HG02970 (cell line): Measurements from ENCODE around the gene NSD2.

ENCODE experiments used
- ATAC-seq: cut with Tn5 transposase; IDR thresholded peaks from one replicate; pipeline ENCODE4 v1.9.1; 2021; ENCODE audit warnings: mild to moderate bottlenecking, moderate library complexity, moderate number of reproducible peaks; ENCODE audit not compliant: unreplicated experiment, low FRiP score

NSD2 gene

DNA sequence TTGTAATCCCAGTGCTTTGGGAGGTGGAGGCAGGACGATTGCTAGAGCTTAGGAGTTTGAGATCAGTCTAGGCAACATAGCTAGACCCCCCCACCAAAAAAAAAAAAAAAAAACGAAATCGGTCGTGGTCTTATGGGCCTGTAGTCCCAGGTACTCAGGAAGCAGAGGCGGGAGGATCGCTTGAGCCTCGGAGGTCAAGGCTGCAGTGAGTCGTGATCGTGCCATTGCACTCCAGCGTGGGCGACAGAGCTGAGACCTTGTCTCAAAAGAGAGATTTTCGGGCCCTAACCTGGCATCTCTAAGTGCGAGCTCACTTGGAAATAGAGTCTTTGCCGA lies 8.3 kb upstream of the NSD2 start:
- ATAC-seq: no peak

DNA sequence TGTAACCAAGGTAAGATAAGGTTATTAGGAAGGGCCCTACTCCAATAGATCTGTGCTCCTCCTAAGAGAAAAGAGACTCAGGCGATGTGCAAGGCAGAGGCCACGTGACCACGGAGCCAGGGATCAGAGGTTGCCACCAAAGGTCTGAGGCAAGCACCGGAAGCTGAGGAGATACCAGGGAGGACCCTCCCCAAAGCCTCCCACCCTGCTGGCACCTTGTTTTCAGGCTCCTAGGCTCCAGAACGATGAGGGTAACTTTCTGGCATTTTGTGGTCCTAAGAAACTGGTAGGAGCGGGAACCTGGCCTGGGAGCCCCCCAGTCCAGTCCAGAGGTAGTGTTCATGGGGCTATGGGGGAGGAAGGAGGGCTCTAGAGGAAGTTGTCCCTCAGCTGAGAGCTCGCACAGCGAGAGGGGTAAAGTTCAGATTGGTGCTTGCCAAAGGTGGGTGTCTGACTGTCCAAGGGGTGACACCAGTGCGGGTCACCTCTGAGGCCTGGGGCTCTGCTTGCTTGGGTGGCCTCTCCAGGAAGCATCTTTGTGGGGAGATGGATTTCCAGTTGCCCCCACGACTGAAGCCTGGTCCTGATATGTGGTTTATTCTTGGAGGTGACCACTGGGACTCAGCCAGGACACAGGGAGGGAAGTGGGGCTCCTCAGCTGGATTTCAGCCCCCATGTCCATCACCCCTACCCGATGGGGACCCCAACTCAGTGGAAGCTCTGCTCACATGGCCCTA lies 7.7 kb upstream of the NSD2 start:
- ATAC-seq: no peak

DNA sequence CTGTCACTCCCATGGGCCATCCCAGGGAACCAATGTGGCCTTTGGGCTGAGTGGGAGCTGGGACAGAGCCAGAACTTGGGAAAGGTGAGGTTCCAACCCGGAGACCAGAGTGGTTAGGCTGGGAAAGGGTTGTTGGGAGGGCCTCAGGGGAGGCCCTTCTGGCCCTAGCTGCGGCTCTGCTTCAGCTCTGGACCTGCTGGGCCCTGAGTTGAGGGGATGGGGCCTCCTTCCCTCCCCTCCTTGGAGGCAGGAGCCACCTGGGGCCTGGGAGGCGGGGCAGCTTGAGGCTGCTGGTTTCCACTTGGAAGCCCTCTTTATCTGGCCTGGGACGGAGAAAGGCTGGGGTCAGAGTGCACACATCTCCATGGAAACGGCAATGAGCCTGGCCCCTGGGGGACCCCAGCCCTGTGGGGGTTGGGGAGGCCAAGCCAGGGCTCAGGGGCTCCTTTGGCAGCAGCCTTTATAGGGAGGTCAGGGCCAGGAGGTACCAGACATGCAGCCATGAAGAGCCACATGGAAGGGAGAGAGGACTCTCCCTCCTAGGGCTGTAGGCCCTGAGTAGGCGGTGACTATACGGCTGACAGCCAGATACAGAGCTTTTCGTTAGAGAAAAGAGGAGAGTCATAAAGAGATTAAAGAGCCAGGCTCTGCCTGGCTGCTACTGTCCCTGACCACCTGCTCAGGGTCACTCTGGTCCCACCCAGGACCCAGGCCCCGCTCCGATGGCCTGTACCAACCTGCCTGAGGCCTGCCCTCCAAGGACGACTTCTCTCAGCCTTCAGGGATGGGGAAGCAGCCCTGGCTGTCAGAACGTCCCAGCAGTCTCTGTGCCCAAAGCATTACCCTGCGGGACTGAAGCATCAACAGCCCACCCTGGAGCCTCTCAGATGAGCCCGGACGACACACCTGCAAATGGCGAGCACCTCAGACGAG lies 6.9 kb upstream of the NSD2 start:
- no peak for ATAC-seq

DNA sequence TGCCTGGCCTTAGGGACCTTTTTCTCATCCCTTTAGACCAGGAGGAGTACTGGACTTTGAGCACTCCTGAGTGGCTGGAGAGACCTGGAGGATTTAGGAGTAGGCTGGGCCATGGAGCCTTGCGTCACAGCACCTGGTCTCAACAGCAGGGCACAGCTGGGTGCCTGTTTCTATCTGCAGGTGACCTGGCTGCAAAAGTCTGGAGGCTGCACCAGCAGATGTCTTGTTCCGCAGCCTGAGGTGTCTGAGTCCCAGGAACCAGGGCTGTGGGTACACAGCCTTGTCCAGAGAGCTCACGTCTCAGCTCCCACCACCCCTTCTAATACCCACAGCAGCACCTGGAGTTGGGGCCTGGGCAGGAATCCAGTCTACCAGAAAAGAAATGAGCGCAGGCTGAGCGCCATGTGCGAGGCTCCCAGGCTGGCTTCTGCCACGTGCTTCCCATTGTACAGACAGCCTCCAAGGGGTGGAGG lies 5.0 kb upstream of the NSD2 start:
- ATAC-seq: no peak

DNA sequence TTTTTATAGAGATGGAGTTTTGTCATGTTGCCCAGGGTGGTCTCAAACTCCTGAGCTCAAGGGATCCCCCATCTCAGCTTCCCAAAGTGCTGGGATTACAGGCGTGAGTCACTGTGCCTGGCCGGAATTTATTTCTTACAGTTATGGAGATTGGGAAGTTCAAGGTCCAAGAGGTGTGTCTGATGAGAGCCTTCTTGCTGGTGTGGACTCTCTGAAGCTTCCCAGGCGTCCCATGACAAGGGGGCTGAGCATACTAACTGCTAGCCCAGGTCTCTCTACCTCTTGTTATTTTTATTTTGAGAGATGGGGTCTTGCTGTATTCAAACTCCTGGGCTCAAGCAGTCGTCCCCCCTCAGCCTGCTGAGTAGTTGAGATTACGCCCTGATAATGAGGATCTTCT lies 2.9 kb upstream of the NSD2 start:
- ATAC-seq: no peak

DNA sequence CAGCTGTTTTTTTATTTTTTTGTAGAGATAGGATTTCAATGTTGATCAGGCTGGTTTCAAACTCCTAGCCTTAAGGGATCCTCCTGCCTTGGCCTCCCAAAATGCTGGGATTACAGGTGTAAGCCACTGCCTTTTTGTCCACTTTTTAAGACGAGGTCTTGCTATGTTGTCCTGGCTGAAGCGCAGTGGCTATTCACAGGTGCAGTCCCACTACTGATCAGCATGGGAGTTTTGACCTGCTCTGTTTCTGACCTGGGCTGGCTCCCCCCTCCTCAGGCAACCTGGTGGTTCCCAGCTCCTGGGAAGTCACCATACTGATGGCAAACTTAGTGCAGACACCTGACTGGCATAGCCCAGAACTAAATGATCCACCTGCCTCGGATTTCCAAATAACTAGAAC lies 2.3 kb upstream of the NSD2 start:
- ATAC-seq: no peak

DNA sequence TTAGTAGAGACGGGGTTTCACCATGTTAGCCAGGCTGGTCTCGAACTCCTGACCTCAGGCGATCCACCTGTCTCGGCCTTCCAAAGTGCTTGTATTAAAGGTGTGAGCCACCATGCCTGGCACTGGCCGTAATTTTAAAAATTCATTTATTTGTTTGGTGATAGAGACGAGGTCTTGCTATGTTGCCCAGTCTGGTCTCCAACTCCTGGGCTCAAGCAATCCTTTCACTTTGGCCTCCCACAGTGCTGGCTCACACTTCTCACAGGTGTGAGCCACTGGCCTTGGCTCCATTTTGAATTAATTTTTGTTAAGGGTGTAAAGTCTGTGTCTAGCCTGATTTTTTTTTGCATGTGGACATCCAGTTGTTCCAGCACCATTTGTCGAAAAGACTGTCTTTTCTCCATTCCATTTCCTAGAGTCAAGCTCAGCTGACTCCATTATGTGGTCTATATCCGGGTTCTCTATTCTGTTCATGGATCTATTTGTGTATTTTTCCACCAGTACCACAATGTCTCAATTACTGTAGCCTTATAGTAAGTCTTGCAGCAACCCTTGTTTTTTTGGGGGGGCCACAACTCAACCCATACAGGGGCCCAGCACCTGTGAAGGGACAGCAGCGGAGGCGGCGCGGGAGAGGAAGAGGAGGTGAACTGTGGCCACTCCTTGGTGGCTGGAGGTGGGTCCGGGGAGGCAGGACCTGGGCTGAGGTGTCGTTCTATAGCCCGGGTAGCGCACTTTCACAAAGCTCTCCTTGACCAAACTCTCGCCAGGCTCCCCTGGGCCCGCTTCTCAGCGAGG lies 1.5 kb upstream of the NSD2 start:
- no peak for ATAC-seq

DNA sequence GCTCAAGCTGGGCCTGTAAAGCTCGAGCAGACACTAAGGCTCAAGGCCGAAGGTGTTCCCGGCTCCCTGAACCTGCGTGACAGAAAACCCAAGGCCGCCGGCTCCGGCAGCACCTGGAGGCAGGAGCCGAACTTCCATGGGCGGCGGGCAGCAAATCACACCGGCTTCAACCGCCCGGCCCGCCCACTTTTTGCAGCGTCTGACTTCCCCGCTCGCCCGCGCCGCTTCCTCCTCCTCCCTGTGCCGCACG lies 940 bp upstream of the NSD2 start:
- ATAC-seq: peak; percentile 38

DNA sequence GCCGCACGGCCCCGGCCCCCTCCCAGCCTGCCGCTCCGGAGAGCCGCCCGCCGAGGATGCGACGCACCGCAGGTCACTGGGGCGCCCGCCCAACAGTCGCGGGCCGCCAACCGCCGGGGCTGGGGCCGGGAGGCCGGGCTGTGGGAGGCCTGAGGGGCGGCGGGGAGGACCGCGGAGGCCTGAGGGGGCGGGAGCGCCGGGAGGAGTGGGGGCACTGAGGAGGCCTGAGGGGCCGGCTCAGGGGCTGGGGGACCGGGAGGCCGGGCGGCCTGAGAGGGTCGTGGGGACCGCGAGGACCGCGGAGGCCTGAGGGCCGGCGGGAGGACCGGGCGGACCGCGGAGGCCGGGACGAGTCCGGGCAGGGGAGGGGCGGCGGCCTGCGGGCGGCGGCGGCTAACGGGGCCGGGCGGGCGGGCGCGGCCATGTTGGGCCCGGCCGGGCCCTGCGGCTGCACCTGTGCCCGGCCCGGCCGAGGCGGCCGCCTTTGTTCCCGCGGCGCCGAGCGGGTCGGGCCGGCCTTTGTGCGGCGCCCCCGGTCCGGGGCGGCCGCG lies 353 bp downstream of the NSD2 start:
- ATAC-seq: no peak

DNA sequence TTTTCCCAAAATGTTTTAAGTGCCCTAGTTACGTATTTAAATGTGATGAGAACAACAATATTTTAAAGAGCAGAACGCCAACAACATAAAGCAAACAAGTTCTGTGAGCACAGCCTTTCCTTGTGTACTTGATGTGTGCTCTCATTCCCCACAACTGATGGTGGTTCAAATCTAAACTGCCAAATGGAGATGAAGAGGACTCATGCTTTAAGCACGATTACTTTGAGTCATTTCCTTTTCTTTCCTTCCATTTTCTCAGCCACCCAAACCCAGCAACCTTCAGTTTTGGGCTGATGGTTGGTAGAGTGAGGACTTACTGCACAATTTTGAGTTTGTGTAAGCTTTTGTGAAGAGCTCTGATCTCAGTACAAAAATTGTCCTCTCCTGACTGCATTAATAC lies 1.7 kb downstream of the NSD2 start:
- no peak for ATAC-seq

DNA sequence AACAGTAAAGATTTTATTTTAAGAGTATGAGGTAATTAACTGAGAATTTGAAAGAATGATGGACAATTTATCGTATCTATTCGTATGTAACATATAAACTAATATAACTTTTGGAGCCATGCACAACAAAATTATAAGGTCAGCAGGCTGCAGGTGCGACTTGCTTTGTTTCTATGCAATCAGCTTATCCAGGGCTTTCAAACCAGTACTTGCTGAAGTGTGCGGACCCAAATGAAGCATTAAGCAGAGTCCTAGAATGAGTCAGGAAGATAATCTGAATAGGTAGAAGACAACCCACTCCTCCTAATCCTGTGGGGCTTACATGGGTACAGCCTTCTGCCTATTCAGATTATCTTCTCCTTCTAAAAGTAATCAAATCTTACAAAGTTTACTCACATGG lies 2.1 kb downstream of the NSD2 start:
- no peak for ATAC-seq

DNA sequence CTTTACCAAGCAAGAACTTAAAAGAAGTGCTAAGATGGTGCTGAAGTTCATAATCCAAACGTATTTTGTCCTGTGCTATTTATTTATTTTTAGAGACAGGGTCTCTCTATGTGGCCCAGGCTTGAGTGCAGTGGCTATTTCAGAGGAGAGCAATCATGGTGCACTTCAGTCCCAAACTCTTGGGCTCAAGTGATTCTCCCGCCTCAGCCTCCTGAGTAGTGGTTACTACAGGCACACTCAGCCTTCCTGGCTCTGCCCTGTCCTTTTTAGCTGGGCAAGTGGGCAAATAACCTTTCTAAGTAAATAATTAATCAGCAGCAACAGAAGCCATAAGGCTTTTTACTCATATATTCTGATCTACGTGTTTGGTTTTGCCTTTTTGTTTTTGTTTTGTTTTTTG lies 2.6 kb downstream of the NSD2 start:
- no peak for ATAC-seq

DNA sequence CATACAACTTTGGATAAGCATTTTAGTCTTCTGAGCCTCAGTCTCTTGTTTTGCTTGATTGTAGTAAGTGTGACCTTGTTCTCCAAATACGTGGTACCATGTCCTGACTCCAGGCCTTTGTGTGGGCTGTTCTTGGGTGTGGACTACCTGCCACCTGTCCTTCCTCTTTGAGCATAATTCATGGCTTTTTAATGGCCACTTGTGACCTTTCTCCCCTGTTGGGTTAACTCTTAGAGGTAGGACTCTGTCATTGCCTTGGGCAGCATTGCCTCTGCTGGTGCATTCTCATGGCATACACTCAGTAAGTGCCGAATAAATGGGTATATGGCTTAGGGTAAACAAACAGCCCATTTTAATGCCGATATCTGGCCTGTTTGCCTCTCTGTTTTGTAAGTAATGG lies 3.0 kb downstream of the NSD2 start:
- ATAC-seq: no peak

DNA sequence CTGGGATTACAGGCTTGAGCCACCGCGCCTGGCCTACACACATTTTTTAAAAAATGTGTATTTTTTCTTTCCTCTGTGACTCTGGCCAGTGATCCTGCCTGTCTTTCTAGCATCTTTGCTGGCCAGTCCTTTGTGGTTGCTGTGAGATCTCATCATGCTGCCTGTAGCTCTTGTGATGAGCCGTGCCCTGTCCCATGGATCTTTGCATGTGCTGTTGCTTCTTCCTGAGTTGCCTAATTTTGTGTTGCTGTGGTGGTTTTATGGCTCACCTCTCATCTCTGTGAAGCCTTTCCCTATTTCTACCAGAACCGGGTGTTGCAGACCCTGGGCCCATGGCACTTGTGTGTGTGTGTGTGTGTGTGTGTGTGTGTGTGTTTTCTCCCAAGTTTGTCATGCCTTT lies 8.3 kb downstream of the NSD2 start:
- ATAC-seq: no peak

DNA sequence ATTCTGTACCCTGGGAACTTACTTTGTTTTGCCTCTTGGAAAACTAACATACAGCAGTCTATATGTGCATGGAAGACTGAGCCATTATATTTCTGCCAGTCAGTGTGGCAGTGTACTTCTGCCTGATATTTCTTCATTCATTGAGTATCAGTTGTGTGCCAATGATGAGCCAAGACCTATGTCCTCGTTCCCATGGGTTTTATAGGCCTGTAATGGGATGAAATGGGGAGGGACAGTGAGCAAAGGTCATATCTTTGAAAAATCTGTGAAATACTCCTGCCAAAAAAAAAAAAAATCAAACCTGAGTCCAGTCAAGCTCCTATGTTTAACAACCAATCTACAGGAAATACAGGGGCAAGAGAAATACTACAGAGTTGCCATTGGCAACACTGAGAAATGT lies 9.1 kb downstream of the NSD2 start:
- no peak for ATAC-seq

DNA sequence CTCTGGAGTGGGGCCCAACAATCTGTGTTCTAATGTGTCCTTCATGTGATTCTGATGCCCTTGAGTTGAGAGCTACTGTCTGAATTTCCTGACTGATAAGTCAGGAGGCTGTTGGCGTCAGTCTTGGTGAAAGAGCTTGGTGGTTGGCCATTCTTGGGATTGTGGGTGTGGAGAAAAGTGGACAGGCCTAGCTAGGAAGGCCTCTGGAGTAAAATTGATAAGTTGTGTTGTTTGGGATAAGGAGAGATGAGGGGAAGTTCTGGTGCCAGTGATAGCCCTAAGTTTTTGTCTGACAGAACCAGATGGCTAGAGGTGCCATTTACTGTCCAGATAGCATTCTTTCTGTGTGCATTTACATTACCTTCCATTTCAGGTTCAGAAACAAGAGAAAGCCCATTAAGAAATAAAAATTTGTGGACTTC lies 11.7 kb downstream of the NSD2 start:
- no peak for ATAC-seq

DNA sequence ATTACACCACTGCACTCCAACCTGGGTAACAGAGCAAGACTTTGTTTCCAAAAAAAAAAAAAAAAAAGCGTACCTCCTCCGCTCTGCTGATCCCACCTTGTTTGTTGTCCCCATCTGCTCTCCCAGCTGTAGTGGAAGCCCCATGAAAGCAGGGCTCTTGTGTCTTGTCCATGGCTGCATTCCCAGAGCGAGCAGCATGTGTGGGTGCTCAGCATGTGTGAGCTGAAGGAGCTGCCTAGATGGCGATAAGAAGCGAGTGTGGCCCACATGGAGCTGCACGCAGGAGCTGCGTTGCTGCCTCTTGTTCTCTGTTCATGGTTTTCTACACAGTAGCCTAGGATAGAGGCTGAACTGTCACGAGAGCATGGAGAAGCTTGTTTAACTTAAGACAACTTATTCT lies 12.4 kb downstream of the NSD2 start:
- ATAC-seq: no peak

DNA sequence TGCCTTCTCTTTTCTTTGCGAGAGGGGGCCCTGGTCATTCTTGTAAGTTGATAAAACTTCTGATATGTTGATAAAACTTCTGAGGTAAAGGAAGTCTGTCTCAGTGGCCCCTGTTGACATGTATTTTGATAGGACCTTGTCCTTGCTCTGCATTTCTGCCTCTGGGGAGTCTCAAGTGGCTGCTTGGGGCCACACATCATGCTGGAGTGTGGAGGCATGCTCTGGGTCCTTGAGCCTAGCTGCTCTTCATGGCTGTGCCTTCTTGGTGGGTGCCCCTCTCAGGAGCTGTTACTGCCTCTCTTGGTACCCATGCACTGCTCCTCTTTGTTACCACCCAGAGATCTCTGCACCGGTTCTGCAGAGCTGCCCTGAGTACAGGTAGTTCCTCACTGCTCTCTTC lies 14.2 kb downstream of the NSD2 start:
- ATAC-seq: no peak

DNA sequence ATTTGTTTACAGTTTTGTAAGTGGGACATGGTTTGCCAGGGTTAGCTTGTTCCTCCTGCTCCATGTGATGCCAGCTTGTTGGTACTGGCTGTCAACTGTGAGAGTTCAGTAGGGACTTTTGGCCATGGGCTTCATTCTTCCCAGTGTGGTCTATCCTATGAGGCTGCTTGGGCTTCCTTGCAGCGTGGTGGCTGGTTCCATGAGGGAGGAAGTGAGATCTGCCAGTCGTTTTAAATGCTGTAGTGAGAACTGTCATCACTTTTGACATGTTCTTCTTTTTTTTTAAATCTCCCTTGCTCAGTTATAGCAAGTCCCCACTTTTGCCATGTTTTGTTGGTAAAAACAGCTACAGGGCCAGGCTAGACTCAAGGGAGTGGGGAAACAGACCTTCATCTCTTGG lies 15.9 kb downstream of the NSD2 start:
- no peak for ATAC-seq

DNA sequence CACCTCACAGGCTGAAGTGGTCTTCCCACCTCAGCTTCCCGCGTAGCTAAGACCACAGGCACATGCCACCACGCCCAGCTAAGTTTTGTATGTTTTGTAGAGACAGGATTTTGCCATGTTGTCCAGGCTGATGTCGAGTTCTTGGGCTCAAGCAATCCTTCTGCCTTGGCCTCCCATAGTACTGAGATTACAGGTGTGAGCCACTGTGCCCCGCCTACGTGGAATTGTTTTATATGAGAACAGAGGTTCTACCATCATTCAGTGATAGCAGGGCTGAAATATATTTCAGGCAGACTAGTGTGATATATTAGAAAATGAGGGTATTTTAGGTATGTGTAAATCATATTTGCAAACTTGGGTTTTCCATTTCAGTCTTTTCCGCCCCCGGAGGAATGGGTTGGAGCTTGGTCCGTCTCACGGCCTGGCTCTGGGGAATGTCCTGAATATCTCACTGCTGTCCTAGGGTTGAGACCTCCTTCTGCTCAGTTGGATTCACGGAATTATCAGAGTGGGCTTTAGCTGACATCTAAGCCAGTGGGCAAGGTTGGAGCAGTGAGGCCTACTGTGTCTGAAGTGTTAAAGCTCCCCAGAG lies 19.9 kb downstream of the NSD2 start:
- no peak for ATAC-seq
